ENCODE results near the gene CRYGA. TPM values are rescaled to one million over a fixed set of nuclear protein-coding genes. Genes with fewer than 3 reads are reported as not detected.

The CRYGA gene, protein sequence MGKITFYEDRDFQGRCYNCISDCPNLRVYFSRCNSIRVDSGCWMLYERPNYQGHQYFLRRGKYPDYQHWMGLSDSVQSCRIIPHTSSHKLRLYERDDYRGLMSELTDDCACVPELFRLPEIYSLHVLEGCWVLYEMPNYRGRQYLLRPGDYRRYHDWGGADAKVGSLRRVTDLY
- not detected in 2 replicates for total RNA-seq (2014; rRNA removed; shearing (Covaris generic))
- polyA plus RNA-seq (2015; cell fraction: cytosol; rRNA removed), result not detected in 2 replicates
- not detected in 2 replicates for polyA plus RNA-seq (2015; cell fraction: nucleus; rRNA removed)

DNA sequence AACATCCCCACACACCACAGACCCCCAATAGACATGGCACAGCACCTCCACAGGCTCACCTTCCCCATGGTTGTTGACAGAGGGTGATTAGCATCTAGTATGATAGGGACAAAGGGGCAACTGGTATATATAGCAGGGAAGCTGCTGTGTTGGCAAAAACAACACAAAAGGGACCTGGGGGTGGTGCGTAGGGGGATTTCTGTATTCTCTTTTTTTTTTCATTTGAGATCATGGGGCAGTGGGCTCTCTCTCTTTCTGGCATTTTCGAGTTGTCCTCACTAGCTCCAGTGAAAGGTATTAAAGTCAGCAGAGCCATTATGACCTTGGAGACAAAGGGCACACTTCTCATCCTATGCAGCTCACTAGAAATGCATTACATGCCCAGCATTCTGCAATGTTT, at the start of gene CRYGA:
TSS of gene CRYGA (minus strand) at position 101 of the 400 bp plus-strand sequence. CDS start at position 68, 33 bp downstream.
- in situ Hi-C loops (cut with HindIII; ENCODE audit: low pct_unique_long_range_greater_than_20kb, low sequenced_read_pairs), result no loop called here
- no peak for DNase-seq (ENCODE audit: low read depth, low spot score)

DNA sequence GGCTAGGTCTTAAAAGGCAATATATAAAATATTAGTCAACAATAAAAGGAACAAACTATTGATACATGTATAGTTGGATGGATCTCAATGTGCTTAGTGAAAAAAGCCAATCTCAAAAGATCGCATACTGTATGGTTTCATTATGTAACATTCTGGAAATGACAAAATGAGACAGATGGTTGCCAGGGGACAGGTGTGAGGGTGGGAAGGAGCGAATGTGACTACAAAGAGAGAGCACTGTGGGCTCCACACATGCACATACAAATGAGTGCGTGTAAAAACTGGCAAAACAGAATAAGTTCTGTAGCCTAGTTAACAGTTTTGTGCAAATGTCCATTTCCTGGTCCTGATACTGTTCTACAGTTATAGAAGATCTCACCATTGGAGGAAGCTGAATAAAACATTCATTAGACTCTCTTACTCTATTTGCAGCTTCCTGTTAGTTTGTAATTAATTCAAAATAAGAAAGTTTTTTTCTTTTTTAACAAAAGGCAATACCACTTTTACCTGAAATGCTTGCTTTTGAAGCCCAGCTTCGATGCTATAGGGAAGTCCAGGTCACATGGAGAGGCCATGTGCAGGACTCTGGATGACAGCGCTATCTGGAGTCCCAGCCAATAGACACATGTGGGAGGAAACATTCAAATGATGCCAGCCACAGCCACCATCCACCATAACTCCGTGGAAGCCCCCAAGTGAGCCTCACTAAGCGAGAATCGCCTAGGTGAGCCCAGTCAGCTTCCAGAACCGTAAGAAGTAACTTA, 47.5 kb upstream of the CRYGA start:
- DNase-seq (ENCODE audit: low read depth, low spot score), result no peak
- in situ Hi-C loops (cut with HindIII; ENCODE audit: low pct_unique_long_range_greater_than_20kb, low sequenced_read_pairs), result no loop called here

DNA sequence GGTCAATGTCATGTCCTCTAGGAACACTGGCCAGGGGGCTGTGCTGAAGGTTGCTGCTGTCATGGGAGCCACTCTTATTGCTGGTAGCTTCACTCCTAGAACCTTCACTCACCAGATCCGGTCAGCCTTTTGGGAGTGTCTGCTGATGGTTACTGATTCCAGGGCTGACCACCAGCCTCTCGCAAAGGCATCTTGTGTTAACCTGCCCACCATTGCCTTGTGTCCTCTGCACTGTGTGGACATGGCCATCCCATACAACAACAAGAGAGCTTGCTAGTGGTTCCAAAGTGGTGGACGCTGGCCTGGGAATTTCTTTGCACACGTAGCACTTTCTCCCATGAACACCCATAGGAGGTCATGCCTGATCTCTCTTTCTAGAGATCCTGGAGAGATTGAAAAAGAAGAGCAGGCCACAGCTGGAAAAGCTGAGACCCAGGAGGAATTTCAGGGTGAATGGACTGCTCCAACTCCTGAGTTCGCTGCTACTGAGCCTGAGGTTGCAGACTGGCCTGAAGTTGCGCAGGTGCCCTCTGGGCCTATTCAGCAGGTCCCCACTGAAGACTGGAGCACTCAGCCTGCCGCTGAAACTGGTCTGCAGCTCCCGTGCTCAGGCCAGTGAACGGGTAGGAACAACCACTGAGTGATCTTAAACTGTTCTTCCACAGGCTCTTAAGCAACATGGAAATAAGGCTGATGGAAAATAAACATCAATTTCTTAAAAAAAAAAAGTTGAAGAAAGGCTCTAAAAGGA, 45.1 kb upstream of the CRYGA start:
- no peak for DNase-seq (ENCODE audit: low read depth, low spot score)
- in situ Hi-C loops (cut with HindIII; ENCODE audit: low pct_unique_long_range_greater_than_20kb, low sequenced_read_pairs), result no loop called here

DNA sequence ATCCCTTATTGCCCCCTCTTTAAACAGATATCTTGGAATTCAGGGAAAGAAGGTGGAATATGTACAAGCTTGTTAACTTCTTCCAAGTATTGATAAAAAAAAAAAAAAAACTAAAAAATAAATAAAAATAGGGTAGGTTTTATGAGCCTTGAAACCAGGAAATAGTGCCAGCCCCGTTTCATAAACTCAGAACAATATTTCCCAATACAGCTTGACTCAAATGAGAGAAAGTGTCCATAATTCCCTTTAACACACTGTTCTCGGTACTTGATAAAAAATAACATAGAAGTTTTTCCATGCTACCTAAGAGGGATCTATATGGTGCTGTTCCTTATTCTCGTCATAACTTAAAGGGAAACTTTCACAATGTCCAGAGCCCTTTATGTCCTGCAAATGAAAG, 44.4 kb upstream of the CRYGA start:
- in situ Hi-C loops (cut with HindIII; ENCODE audit: low pct_unique_long_range_greater_than_20kb, low sequenced_read_pairs), result no loop called here
- no peak for DNase-seq (ENCODE audit: low read depth, low spot score)

DNA sequence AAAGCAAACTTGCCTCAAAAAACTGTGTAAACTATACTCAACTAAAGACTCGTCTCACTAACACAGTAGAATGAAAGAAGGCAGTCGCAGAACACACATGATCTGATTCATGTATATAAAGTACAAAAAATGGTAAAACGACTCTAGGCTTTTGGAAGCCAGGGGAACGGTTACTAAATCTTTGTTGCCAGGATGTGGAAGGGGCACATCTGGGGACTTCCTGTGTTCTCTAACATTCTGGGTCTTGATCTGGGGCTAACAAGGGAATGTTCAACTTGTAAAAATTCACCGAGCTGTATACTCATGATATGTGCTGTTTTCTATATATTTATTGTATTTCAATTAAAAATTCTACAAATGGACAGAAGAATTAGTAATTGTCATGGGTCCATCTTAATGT, 40.8 kb upstream of the CRYGA start:
- in situ Hi-C loops (cut with HindIII; ENCODE audit: low pct_unique_long_range_greater_than_20kb, low sequenced_read_pairs), result no loop called here

DNA sequence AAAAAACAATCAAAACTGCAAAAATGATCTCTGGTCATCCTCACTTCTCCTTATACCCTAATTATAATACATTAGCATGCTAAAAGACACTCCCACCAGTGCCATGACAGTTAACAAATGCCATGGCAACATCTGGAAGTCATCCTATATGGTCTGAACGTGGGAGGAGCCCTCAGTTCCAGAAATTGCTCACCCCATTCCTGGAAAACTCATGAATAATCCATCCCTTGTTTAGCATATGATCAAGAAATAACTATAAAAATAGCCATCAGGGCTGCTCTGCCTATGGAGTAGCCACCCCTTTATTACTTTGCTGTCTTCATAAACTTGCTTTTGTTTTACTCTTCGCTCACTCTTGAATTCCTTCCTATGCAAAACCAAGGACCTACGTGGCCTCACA, 32.1 kb upstream of the CRYGA start:
- no peak for DNase-seq (ENCODE audit: low read depth, low spot score)
- in situ Hi-C loops (cut with HindIII; ENCODE audit: low pct_unique_long_range_greater_than_20kb, low sequenced_read_pairs), result no loop called here

More for the DNA sequence above, 40.8 kb upstream of the CRYGA start:
- DNase-seq (ENCODE audit: low read depth, low spot score), result no peak

DNA sequence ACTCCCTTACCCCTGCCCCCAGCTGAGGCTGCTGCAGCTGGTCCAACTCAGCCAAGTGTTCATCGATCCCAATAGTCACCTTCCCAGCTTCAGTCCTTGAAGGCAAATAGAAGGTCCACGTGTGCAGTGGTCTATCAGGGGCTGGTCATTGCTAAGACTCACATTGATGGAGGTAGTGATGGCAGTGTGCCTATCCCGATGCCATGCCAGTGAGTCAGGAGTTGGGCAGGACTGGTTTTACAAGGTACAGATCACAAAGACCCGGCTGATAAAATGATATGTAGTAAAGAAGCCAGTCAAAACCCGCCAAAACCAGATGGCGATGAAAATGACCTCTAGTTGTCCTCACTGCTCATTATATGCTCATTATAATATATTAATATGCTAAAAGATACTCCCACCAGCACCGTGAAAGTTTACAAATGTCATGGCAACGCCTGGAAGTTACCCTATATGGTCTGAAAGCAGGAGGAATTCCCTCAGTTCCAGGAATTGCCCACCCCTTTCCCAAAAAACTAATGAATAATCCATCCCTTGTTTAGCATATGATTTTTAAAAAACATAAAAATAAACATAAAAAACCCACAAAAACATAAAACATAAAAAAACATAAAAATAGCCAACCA, 29.3 kb upstream of the CRYGA start:
- DNase-seq (ENCODE audit: low read depth, low spot score), result no peak
- in situ Hi-C loops (cut with HindIII; ENCODE audit: low pct_unique_long_range_greater_than_20kb, low sequenced_read_pairs), result no loop called here

DNA sequence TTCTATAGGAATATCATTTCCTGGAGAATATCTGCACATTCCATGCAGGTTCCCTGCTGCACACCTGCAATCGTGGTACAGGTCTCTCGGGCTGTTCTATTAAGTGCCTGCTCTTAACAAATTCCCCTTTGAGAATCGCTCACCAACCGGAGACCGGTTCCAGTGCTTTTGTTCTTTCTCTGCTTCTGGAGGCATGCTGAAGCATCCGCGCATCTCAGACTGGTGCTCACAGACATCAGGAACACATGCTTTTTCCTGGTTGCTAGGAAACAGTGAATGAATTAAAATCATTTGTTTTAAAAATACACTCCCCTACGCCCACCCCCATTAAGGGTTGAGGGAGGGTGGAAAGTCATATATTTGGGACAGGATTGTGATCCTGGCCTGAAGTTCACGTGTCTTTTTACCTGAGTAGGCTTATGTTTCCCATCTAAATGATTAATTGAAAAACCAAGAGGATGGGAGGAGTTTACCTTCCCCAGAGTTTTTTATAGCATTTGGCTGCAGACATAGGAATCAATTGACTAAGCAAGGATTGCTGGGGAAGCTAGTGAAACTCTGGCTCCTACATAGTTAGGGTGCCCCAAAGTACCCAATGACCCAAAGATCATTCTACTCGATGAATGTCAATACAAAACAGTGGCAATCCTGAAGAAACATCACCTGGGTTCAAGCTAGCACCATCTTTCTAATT, 26.6 kb upstream of the CRYGA start, which contains the start of gene C2orf80:
TSS of gene C2orf80 (minus strand) at position 221 of the 694 bp plus-strand sequence. CDS start 3,044 bp downstream, outside the sequence.
- DNase-seq (ENCODE audit: low read depth, low spot score), result no peak
- in situ Hi-C loops (cut with HindIII; ENCODE audit: low pct_unique_long_range_greater_than_20kb, low sequenced_read_pairs), result no loop called here

DNA sequence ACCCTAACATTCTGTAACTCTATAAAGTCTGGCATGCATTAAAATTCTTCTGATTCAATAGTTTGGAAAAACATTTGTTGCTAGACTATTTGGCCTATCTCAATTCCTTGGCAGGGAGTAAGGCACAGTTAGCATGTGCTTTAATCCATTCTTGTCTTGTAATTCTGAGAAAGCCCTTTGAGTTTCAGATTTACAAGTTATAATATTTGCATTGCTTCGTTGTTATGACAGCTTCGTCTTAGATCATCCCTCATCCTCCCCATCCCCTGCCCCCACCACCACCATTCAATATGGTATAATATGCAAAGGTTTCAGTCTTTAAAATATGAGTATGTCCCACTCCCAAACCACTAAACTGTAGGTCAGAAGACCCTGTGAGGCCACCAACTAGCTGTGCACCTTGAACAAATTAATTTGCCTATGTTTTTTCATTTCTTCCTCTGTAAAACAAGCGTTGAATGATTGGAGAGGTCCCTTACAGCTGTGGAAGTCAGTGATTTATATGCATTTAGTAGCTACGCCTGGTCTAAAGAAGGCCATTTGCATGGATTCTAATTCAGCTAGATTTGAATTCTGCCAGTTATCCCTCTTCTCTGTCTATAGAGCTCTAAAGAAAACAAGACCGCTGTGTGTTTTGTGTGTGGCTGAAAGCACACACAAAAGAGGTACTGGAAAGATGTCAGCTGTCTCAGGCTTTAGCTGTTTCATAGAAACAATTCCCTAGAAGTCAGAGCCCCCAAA, 25.9 kb upstream of the CRYGA start:
- in situ Hi-C loops (cut with HindIII; ENCODE audit: low pct_unique_long_range_greater_than_20kb, low sequenced_read_pairs), result no loop called here
- no peak for DNase-seq (ENCODE audit: low read depth, low spot score)

DNA sequence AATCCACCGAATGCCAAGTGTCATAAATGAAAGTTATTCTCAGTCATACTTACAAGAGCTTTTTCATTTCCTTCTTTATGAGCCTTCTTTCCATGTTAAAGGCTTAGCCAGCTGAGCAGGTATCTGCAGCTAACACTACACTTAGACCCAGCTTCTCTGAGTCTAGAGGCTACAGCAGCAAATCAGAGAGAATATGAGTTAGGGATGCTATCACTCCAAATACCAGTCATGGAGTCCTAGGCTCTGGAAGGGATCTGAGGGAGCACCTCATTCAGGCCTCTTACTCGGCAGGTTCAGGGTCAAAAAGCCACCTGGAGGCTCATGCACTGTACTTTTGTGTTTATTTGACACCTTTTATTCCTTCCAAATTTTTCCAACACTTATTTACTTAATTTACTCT, 23.5 kb upstream of the CRYGA start:
- in situ Hi-C loops (cut with HindIII; ENCODE audit: low pct_unique_long_range_greater_than_20kb, low sequenced_read_pairs), result no loop called here
- DNase-seq (ENCODE audit: low read depth, low spot score), result no peak

DNA sequence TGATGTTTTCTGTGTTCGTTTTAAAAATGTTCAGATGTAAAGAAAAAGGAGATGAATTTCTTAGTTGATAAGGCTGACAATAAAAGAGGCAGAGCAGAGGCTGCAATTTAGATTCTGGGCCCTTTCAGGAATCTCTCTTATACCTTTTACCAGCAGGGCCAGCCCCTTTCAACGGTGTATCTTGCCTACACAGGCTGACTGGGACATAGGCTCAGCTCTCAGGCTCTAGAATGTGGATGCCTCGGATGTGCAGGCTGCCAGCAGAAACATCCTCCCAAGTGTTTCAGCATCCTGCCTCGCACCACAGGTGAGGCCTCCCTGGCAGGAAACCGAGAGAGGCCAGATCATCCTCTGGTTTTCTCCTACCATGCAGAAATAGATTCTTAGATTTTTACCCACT, 23.1 kb upstream of the CRYGA start:
- no peak for DNase-seq (ENCODE audit: low read depth, low spot score)
- in situ Hi-C loops (cut with HindIII; ENCODE audit: low pct_unique_long_range_greater_than_20kb, low sequenced_read_pairs), result no loop called here

DNA sequence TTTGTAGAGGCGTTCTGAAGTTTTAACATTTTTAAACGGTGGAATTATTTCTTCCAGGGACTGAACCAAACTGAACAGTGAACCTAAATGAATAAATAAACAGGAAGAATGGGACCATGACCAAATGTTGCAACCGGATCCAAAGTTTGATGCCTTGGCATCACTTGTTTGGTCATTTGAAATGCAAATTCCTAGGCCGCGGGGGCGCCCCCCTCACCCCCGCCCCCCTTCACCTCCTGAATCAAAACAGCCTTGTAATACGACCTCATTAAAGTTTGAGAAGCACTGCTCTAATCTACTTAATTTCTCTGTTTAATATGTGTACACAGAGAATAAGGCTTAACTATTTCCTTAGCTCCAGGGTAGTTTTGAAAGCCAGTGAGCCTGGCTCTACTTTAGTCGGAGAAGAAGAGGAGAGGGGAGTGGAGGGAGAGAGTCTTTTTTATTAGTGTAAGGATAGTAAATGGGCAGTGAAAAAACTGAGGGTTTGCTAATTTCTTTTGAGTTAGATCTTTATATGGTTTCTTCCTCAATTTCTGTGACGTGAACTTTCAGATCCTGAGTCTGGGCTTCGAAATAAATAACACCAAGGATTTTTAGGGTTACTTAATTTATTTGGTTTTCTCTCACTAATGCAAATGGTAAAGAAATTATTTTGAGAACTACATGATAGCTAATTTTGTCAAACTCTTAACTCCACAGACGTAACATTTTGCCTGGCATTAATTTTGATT, 20.8 kb upstream of the CRYGA start:
- in situ Hi-C loops (cut with HindIII; ENCODE audit: low pct_unique_long_range_greater_than_20kb, low sequenced_read_pairs), result no loop called here
- DNase-seq (ENCODE audit: low read depth, low spot score), result no peak

DNA sequence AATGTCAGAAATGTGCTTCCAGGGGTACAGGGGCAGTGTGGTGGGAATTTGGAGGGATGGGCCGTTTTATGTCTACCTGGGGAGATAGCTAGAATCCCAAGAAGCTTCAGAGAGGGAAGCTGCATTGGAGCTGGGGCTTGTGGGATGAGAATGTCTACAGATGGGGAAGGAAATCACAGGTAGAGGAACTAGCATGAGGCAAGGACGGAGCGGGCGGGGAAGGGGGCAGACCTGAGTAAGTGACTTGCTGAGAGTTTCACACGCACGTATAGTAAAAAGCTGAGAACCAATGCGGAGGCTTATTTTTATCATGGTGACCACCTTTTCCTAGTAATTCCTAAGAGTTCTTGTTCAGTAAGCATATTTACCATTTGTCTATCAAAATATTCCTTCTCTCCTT, 20.1 kb upstream of the CRYGA start:
- in situ Hi-C loops (cut with HindIII; ENCODE audit: low pct_unique_long_range_greater_than_20kb, low sequenced_read_pairs), result no loop called here

DNA sequence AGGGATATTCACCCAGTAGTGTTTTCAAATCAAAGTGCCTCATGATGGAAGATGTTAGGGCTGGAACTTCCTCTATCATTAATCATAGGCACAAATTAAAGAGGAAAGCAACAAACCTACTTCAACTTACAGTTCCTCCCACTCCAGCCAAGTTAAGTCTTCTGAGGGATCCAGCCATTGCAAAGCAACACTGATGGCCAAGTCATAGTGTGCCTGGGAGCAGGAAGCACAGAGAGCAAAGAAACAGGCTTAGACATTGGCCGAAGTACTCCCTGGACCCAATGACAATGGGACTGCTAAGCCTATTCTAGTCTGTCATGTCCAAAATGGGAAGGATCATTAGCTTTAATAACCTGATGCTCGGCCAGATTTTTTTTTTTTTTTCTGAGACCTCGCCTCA, 19.4 kb upstream of the CRYGA start:
- in situ Hi-C loops (cut with HindIII; ENCODE audit: low pct_unique_long_range_greater_than_20kb, low sequenced_read_pairs), result no loop called here
- DNase-seq (ENCODE audit: low read depth, low spot score), result no peak

More for the DNA sequence above, 20.1 kb upstream of the CRYGA start:
- no peak for DNase-seq (ENCODE audit: low read depth, low spot score)

DNA sequence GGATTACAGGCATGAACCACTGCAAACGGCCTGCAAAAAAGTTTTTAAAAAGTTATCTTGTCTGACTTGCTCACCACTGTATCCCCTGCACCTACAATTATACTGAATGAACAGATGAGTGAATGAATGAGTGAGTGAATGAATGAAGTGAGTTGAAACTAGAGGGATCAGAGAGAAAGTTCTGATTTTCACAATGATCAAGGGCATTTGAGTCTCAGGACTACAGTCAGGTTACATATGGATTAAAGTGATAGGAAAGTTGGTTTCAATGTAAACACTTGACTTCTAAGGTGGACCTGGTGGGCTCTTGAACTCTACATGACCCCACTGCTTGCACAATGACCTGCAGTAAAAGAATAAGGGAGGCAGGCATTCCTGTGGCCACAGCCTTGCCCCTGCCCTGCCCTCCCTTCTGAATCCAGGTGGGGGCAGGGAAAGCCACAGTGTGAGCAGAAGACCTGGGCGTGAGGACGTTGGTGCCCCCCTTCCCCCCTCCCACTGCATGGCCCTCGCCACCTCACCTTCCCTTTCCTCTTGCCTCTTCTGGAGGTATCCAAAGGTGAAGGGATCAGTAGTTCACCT, 15.7 kb upstream of the CRYGA start:
- DNase-seq (ENCODE audit: low read depth, low spot score), result no peak
- in situ Hi-C loops (cut with HindIII; ENCODE audit: low pct_unique_long_range_greater_than_20kb, low sequenced_read_pairs), result no loop called here

DNA sequence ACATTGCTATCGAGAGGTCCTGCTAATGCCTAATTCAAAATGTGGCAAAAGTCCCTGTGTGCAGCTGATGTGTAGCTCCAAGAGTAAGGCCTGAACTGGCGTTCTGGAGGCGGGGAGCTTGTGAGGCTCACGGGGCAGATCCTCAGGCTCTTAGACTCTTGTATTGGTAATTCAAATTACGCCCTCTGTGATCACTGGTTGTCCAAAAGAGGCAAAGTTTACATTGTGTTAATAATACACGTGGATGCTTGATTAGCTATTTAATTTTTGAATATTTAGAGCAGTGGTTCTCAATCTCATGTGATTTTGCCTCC, 12.4 kb upstream of the CRYGA start:
- in situ Hi-C loops (cut with HindIII; ENCODE audit: low pct_unique_long_range_greater_than_20kb, low sequenced_read_pairs), result no loop called here
- DNase-seq (ENCODE audit: low read depth, low spot score), result peak; percentile 50

Measured in SK-MEL-5 (cell line).